Endometrial microvascular endothelial cells (primary cell): ENCODE data around the gene BAG5. TPM values are rescaled to one million over a fixed set of nuclear protein-coding genes. Genes with fewer than 3 reads are reported as not detected.

ENCODE experiments used
- in situ Hi-C: cut with HindIII; loops from 2 replicates; pipeline ENCODE4 v1.10.0; 2017; ENCODE audit warnings: low sequenced_read_pairs, low pct_unique_long_range_greater_than_20kb; ENCODE audit errors: inconsistent ontology term
- total RNA-seq: library from RNA; depleted of rRNA; stranded (reverse); fragments of >200 nt; gene quantifications from one replicate; pipeline ENCODE4 v1.2.3, GENCODE V29; 2015; ENCODE audit errors: inconsistent ontology term

BAG5 gene
- total RNA-seq, 1 donor from 2014 or later: 16.4 TPM

DNA sequence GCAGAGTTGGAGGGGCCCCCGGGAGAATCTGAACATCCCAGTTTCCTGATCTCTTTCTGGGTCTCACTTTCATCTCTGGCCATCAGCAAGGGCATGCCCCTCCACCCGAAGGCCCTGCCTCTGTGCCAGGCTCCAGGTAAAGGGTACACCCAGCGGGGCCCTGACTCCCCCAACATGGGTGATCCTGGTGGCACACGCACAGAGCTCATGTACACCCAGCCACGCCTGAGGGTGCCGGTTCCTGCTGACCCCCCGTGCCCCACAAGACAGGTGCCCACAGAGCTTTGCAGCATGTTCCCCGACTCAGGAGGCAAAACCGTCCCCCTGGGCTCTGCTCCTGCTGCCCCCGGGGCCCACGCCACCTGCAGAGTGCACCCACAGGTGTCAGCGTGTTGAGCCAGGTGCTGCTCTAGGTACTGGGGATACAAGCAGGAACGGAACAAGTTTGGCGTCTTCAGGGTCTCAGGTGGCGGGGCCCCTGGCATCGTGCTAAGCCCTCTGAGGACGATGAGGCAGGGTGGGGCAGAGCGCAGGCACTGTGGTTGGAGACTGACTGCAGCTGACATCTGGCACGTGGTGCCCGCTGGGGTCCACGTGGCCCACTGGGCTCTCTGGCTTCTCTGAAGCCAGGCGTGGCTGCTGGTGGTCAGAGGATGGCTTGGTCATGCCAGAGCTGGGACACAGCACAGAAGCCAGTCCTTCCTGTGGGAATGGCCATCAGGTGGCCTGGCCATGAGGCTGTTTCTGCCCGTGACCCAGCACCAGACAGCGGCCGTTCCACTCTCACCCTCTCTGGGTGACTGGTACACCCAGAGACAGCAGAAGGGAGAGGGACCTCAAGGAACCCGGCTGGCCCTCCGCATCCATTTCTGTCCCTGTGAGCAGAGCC, 13.8 kb downstream of the BAG5 start:
- in situ Hi-C loops: no loop called here

DNA sequence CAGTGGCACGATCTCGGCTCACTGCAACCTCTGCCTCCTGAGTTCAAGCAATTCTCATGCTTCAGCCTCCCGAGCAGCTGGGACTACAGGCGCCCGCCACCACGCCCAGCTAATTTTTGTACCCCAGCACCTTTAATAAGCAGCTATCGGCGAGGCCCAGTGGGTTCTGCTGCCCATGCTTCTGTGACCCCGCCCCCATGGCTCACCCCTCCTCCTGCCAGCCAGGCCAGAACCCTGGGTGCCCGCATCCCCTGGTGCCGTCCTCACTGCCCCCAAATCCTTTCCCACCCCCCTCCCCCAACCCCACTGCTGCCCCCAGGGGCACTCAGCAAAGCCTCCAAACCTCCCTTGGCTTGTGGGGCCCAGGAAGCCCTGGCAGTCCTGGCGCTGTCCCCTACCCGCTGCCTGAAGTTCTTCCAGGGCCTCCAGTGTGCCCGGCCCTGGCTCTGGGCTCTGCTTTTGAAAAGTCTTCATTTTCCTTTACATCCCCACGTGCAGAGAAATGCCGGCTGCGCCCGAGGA, 14.5 kb downstream of the BAG5 start:
- in situ Hi-C loops: no loop called here

DNA sequence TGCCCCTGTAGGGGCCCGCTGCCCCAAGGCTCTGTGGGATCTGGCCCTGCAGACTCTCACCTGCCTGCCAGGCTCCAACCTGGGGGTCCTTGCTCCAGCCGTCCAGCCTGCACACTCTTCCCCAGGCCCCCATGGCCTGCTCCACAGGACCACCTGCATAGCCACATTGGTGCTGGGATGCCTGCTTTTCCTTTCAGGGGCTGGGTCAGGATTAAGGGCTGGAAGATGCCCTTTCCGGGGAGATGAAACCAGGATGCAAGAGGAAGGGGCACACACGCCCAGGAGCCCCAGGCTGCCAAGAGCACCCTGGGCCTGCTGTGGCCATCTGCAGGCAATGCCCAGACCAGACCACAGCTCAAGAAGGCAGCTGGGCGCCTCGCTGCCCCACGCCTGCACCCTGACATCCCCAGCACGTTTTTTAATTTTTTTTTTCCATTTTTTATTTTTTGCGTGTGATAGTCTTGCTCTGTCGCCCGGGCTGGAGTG, 15.0 kb downstream of the BAG5 start:
- in situ Hi-C loops: no loop called here

DNA sequence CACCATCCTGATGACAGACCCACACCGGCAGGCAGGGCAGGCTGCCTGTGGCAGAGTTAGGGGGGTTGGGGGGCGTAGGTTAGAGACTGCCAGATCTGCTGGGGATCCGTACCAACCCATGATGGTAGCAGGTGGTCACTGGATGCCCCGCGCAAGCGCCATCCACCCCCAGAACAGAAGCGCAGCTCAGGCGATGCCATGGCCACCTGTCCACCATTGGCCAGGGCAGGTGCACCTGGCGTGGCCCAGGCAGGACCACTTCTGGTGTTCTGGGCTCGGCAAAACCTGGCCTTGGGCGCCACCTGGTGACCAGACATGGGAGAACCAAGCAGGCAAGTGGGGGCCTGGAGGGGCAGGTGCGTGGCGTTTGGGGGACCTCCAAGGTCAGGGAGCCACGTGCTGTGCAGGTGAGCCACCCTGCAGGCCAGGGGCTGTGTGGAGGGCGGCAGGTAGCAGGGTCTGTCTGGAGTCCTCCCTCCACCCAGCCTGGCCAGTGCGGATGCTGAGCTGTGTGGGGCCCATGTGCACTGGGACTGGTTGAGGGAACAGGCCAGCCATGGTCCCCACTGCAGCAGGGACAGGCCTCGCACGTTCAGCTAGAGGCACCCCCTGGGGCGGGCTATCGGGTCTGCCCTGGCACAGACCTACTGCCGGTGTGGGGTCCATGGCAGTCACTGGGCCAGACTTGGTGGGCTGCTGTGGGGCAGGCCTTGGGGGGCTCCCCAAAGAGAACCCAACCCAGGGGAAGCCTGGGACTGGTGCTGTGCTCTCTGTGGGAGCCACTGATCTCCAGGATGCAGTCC, 15.6 kb downstream of the BAG5 start:
- in situ Hi-C loops: no loop called here

- in situ Hi-C loops: no loop called here
Measured at GRCh38 chr14:103545915-103546651, 16.4 kb downstream of the BAG5 start.

DNA sequence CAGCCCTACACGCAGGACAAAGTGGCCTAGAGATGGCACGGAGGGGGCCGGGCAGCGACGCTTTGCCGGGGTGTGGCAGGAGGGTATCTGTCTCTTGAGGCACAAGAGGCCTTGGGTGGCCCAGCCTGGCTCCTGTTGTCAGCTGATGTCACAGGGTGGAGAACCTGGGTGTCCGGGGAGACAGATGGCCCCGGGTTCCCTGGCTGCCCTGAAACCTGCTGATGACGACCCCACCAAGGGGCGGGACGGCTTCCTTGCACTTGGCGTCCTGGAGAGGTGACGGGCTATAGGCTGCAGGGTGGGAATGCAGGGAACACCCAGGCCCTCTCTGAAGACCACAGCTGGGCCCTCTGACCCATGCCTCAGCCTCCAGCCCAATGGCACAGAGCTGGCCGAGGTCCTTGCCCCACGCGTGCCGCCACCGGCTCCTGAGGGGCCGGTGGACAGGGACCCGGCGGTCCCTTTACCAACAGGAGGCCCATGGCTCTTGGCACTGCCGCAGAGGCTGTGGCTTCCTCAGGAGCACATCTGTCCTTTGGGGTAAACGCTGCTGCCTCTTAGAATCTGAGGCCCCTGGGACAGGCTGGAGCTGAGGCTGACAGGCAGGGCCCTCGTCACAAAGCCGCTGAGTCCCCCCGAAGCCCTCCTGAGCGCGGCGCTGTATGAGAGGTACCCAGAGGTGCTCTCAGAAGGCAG, 17.1 kb downstream of the BAG5 start:
- in situ Hi-C loops: no loop called here

DNA sequence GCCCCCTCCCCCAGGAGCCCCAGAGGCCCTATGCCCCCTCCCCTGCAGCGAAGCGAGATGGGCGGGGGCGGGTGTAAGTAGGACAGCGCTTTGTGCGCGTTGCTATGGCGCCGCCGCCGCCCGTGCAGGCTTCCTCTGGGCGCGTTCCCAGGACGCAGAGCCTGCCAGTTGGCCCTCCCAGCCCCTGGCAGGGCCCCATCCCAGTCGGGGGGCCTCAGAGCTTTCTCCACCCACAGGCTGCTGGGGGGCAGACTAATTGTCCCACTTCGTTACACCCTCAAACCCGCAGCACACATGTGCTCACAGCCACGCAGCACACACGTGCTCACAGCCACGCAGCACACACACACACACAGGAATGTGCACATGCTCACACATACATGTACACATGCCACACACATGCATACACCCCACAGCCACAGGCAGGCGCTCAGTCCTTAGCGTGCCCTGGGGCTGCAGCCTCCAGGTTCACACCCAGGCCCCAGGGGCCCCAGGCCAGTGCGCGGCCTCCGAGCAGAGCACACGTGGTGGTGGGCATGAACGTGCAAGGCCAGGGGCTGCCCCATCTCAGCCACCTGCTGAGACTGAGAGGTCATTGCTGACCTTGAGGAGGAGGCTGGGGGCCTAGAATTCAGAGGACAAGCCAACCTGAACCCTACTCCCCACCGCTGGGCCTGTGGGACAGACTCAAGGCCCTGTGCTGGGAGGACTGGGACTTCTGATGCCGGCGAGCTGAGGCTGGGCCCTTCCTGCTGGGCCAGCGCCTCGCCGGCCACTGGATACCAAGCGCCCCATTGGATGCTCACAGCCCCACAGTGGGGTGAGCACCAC, 17.9 kb downstream of the BAG5 start:
- in situ Hi-C loops: no loop called here

DNA sequence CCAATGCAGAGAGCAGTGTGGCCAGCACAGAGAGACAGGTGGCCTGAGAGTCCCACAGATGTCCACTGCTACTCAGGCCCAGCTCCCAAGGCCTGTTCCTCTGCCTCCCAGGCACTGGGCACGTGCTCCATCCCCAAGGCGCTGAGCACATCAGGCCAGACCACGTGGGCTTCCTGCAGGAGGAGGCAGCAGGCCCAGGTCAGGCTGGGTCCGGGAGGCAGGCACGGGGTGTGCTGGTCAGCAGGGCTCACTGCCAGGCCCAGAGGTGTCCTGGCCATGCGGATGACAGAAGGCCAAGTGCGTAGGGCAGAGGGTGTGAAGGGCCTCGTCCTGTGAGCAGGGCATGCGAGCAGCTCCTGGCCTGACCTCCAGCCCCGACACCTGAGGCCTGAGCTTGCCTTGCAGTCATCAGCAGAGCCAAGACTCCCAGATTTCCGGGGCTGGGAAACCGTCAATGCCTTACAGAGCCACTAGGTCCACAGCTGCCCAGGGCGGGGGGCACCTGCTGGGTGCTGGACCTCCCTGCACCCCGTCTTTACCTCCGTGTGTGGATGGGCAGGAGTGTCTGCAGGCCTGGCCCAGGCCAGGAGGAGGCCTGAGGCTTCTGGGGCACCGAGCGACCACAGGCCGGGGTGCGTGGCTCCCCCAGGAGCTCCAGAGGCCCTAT, 18.6 kb downstream of the BAG5 start:
- in situ Hi-C loops: no loop called here

DNA sequence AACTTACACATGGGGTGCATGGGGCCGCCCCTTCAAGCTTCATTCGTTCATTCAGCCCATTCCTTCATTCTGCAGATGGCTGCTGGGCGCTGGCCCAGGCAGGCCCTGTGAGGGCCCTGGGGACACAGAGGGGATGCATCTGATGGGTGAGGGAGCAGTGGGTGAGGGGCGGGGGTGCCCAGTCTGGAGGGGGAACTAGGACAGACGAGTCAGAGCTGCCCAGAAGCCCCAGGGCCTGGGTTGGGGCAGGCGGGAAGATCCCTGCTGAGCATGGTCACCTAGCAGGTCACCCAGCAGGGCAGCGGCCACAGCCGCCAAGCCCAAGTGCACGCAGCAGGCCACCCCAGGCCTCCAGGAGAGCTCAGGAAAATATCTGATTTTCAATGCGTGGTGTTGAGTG, 19.3 kb downstream of the BAG5 start:
- in situ Hi-C loops: no loop called here

DNA sequence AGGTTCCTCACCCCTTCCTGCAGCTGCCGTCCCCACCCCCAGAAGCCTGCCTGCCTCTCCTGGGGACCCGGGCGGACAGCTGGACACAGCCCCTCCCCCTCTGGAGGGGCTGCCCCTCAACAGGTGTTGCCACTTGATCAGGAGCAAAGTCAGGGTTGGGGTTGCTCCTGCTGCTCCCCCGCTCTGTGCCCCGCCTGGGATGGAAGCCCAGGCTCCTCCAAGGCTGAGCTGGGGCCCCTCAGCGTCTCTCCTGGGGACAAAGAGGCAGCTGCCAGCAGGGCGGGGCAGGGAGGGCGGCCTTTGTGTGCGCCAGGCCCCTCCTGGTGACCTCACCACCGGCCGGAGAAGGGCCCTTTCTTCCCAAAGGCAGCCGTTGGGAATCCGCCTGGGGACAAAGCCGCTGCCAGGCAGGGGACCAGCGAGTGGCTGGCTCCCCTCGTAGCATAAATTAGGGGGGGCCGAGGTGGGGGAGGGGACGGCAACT, 19.8 kb downstream of the BAG5 start:
- in situ Hi-C loops: no loop called here

GRCh38 chr14:103541709-103542604, 20.5 kb downstream of the BAG5 start:
- in situ Hi-C loops: no loop called here

DNA sequence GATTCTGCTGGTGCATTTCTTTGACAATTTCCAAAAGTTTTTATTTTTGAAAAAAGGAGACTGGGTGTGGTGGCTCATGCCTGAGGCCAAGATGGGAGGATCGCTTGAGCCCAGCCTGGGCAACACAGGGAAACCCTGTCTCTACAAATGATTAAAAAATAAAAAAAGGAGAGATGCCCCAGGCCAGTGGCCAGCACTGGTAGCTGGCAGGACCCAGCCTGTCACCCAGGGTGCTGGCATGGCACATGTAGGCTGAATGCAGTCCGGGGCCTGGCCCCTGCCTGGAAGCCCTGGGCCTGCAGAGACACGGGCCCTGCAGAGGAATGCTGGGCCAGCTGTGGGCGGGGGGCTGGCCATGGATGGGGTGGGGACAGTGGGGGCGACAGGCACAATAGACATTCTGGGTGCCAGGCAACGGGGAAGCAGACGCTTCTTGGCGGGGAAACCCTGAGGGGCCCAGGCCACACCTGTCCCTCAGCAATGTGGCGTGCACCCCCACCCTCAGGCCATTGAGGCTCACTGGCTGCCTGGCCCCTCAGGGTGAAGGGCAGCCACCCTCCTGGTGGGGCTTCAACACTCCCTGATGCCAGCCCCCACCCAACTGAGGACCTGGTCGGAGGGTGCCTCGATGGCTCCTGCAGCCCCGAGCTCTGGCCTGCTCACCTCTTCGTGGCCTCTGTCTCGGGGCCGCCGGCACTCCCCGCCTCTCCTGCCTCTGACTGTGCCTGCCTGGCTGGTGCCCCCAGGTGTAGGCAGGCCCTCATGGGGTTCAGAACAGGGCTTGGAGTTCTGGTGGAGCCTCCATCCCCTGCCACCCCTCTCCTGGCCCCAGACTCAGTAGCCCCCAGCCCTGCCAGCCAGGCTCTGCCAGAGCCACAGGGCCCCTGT, 21.4 kb downstream of the BAG5 start:
- in situ Hi-C loops: no loop called here

GRCh38 chr14:103539056-103539825, 23.2 kb downstream of the BAG5 start:
- in situ Hi-C loops: no loop called here

- in situ Hi-C loops: no loop called here
Measured at GRCh38 chr14:103538291-103539055, 24.0 kb downstream of the BAG5 start.
